GM19468 (cell line): Measurements from ENCODE around the gene ADCY1.

ENCODE experiments used
- ATAC-seq: cut with Tn5 transposase; IDR thresholded peaks from one replicate; pipeline ENCODE4 v1.9.1; 2021; ENCODE audit warnings: mild to moderate bottlenecking, moderate library complexity, moderate number of reproducible peaks; ENCODE audit not compliant: unreplicated experiment; ENCODE audit errors: extremely low read depth

ADCY1 gene

GRCh38 chr7:45647967-45648670, 74.0 kb downstream of the ADCY1 start:
- no peak for ATAC-seq

GRCh38 chr7:45648671-45648995, 74.5 kb downstream of the ADCY1 start:
- ATAC-seq = no peak

DNA sequence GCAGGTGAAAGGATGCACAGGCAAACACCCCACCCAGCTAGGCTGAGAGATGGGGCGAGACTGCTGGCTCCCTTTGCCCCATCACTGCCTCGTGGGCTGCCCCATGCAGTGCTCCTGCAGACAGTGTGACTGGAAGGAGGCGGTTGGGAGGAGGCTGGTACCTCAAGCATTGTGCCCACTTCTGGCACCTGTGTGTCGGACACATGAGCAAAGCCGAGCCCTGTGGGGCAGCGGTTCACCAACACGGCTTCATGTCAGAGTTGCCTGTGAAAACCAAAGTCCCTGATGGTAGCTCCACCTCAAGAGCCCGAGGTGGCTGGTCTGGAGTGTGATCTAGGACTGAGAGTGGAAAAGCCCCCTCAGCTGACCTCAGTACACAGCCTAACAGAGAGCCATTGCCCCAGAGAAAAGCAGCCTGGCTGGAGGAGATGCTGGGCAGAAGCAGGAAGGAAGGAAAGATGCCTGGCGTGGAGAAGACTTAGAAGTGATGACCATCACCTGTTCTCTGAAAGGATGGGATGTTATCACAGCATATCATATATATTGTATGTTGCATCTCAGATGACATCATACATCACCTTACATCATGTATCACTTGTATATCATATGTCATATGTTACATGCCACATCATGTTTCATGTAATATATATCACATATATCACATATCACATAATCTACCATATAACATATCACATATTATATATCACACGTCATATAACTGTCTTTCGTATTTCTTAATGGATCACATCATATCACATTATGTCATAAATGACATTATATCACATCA, 75.6 kb downstream of the ADCY1 start:
- no peak for ATAC-seq

DNA sequence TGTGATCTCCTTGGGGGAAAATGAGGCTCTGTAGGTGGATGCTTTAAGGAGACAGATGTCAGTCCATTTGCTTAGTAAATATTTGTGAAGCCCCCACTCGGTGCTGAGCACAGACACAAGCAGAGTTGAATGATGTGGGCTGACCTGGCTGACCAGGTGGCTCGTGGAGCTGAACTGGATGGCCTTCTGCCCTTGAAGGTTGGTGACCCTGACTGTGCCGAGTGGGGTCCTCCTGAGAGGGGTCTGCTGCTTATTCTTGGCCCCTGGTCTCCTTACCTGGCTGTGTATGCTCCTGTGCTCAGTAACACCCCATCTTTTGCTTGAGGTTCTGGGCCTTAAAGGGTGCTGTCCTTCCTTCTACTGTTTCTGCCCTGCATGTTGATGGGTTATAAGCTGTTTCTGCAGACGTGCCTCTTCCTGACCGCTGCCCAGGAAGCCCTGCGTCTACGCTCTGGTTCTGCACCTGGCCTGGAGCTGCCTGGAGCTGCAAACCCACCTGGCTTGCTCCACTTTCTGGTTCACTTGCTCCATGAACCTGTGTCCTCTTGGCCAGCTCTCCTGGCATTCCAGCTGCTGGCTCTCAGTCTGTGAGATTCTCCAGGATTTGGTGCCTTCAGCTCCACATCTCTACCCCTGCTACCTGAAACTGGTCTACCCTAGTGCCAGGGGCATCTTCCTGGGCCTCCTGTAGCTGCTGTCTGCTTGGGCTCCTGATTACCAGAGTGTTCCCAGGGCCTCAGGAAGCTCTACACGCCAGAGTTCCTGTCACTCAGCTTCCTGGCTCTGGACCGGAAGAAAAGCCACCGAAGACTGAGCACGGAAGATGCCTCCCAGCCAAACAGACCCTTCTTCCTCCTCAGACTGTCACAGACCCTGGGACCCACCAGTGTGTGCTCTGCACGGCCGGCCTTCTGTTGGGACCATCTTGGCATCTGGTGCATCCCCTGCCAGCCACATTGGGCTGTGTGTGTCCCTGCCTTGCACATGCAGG, 76.5 kb downstream of the ADCY1 start:
- ATAC-seq = no peak

DNA sequence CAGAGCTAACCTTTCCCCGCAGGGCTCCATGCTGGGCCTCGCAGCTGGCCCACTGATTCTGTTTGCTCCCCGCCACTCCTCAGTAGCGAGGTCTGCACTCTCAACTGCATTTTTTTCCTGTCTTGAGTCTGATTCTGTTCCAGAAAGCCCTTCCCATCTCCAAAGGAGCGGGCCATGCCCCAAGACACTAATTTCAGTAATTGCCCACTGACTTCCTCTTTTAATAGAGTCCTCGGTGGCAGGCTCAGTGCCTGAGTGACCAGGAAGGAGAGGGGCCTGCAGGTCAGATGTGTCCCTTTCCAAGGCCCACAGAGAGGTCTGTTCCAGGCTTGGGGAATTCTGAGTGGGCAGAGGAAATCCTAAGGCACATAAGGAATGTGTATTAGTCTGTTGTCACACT, 77.4 kb downstream of the ADCY1 start:
- no peak for ATAC-seq

DNA sequence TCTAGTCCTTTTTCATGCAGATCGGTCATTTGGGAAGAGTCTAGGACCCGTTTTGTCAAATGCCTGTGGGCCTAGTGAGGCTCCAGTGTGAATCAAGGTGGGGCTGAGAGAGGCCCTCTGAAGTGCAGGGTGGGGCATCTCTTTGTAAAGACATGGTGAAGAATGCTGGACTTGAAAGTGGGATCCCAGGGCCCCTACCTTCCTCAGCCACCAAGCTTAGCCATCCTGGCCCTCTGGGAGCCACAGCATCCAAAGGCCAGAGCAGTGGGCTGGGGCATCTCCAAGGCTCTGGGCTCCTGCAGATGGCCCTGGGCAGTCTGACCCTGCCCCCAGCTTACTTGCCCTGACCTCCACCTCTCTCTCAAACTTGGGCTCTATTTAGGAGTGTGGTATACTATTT, 78.5 kb downstream of the ADCY1 start:
- no peak for ATAC-seq

GRCh38 chr7:45653209-45653907, 79.2 kb downstream of the ADCY1 start:
- no peak for ATAC-seq

DNA sequence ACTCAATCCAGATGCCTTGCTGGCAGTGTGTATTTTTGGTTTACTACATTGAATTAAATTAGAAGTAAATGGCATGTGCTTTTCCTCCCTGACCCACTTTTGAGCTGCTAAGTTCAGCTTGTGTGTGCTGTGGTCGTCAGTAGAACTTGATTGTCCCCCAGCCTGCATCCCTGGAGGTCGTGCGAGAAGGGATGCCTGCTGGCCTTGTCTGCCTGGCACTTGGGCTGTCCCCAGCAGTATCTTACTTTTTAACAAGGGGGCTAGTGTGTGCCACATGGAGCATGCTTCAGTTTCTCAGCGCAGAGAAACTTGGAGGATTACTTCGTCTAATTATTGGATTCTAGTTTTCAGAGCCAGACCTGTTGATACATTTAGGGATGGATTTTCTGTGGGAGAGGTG, 80.2 kb downstream of the ADCY1 start:
- ATAC-seq = no peak

- no peak for ATAC-seq
Observed at GRCh38 chr7:45655539-45655938, 81.4 kb downstream of the ADCY1 start.

GRCh38 chr7:45656431-45656830, 82.3 kb downstream of the ADCY1 start:
- ATAC-seq = no peak

- no peak for ATAC-seq
Observed at GRCh38 chr7:45657136-45657889, 83.1 kb downstream of the ADCY1 start.

- no peak for ATAC-seq
Observed at GRCh38 chr7:45657890-45658715, 83.9 kb downstream of the ADCY1 start.

GRCh38 chr7:45658716-45659495, 84.7 kb downstream of the ADCY1 start:
- no peak for ATAC-seq

DNA sequence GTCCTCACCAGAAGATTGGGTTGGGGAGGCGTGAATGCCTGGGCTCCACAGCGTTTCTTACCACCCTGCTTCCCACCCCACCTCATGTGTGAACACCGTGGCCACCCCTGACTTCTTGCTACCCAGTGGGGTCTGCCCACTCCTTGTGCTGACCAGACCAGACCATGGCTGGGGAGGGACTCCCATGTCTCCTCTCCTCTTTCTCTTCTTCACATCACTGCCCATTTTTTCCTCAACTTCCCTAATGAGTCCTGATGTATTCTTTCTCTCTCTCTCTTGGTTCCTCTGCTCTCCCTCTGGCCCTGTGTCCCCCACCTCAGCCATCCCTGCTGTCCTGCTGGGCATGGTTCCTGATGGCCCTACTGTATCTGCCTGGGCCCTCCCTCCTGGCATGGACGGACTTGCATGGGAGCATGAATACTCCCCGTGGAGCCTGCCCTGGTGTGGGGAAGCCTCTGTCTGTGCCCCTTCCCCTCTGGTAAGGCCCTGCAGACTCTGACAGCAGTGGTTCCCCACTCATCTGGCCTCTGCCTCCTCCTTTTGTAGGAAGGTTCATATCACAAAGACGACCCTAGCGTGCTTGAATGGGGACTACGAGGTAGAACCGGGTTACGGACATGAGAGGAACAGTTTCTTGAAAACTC, 85.5 kb downstream of the ADCY1 start:
- ATAC-seq = no peak

DNA sequence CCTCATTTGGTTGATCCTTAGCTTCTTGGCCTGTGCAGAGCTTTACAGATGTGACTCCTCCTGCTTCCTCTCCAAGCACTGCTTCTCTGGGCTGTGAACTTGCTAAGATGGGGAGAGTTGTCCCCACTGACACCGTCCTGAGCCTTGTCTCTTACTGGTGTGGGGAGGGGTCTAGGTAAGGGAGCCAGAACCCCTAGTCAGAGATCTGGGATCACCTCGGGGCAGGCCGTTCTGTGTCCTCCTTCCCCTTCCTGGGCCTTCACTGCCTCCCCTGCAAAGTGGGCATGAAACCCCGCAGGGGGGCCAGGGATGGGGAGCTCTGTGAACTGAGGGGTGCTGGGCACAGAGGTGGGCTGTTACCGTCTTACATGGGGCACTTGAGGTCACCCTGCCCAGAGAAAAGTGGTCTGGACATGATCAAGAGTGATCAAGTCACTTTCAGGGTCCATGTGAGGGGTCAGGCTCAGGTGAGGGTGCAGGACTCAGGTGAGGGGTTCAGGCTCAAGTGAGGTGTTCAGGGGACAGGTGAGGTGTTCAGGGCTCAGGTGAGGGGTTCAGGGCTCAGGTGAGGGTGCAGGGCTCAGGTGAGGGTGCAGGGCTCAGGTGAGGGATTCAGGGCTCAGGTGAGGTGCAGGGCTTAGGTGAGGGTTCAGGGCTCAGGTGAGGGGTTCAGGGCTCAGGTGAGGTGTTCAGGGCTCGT, 86.2 kb downstream of the ADCY1 start:
- ATAC-seq = no peak

- no peak for ATAC-seq
Observed at GRCh38 chr7:45660901-45661211, 86.7 kb downstream of the ADCY1 start.
